Stomach (tissue), 9 donors: ENCODE results near the gene CBL. TPM values are rescaled to one million over a fixed set of nuclear protein-coding genes. Genes with fewer than 3 reads are reported as not detected.

Experiments used
- DNase-seq, 2 donors: peaks; one replicate each; pipeline versions ENCODE4 v3.0.0 to v3.0.0-alpha.2; 2013 to 2019
- H3K27ac ChIP-seq, 5 donors: fragments of 200-600 bp in 4 of 5; sonication (generic) in 4 of 5; one replicate each; pipeline ENCODE4 v1.5.1; 2013 to 2019; ENCODE audit warnings: mild to moderate bottlenecking in 1 of 5, moderate library complexity in 1 of 5
- H3K27me3 ChIP-seq, 3 donors: fragments of 200-600 bp; sonication (generic); one replicate each; pipeline ENCODE4 v1.5.1; 2017 to 2019; ENCODE audit warnings: mixed run types in 1 of 3
- H3K36me3 ChIP-seq, 4 donors: fragments of 200-600 bp; sonication (generic); 1 replicate in 3 of 4; 2 replicates in 1 of 4; pipeline ENCODE4 v1.5.1; 2016 to 2019
- H3K4me1 ChIP-seq, 4 donors: fragments of 200-600 bp; sonication (generic); one replicate each; pipeline ENCODE4 v1.5.1; 2016 to 2019
- H3K4me3 ChIP-seq, 4 donors: fragments of 200-600 bp; sonication (generic) in 3 of 4; one replicate each; pipeline ENCODE4 v1.5.1; 2016 to 2019; ENCODE audit warnings: mild to moderate bottlenecking in 1 of 4
- H3K9me3 ChIP-seq, 4 donors: fragments of 200-600 bp; sonication (generic); one replicate each; pipeline ENCODE4 v1.5.1; 2016 to 2019
- EP300 ChIP-seq: sonication (generic); formaldehyde crosslinking; IDR thresholded peaks from one replicate; pipeline ENCODE4 v1.6.1; 2017; ENCODE audit warnings: antibody characterized with exemption
- POLR2A ChIP-seq, 4 donors: fragments of 450-650 bp; IDR thresholded peaks; one replicate each; pipeline ENCODE4 v1.6.1; 2016; ENCODE audit warnings: antibody characterized with exemption in 4 of 4, control low read depth in 2 of 4, mild to moderate bottlenecking in 1 of 4, moderate library complexity in 1 of 4
- POLR2AphosphoS5 ChIP-seq, 3 donors: sonication (generic); formaldehyde crosslinking; IDR thresholded peaks; one replicate each; pipeline ENCODE4 v1.6.1; 2016; ENCODE audit warnings: antibody characterized with exemption in 3 of 3
- WGBS, 5 donors: extraction: QIAGEN DNeasy Blood & Tissue Kit in 3 of 5; methylation state at CpG; one replicate each; pipeline versions ENCODE4 v1.1.5 to v1.1.7; 2013 to 2018; 5-methylcytosine and 5-hydroxymethylcytosine counted together
- intact Hi-C: fragments of 100-400 bp; cut with DNase I; formaldehyde crosslinking; loops from one replicate; pipeline ENCODE4 v1.15.1; 2023; ENCODE audit warnings: low total_unique reads
- polyA plus RNA-seq, 3 donors: library from polyadenylated mRNA; stranded (reverse); fragments of 200-250 nt; gene quantifications; one replicate each; pipeline ENCODE4 v1.2.3, GENCODE V29; 2013
- total RNA-seq, 5 donors: library from RNA; depleted of rRNA; stranded (reverse); fragments of >200 nt; gene quantifications; one replicate each; pipeline versions ENCODE4 v1.1.0 to v1.2.3, GENCODE V29; 2014 to 2016
- TF ChIP-seq, protein P1 (sequence below), 7 experiments: fragments of 450-650 bp in 4 of 7; fragments of 200-600 bp in 3 of 7; sonication (generic) in 3 of 7; IDR thresholded peaks; one replicate each; pipeline ENCODE4 v1.5.1; 2016 to 2019; ENCODE audit warnings: antibody characterized with exemption in 7 of 7, control low read depth in 2 of 7, mild to moderate bottlenecking in 1 of 7
- donor health status: healthy with polysubstance abuse.
- donor health status: Bipolar disorder and iron deficiency.
- donor health status: healthy.

The CBL gene
- total and polyA plus RNA-seq, 8 donors: 1.4 to 13.8 (median 7.9) TPM

DNA sequence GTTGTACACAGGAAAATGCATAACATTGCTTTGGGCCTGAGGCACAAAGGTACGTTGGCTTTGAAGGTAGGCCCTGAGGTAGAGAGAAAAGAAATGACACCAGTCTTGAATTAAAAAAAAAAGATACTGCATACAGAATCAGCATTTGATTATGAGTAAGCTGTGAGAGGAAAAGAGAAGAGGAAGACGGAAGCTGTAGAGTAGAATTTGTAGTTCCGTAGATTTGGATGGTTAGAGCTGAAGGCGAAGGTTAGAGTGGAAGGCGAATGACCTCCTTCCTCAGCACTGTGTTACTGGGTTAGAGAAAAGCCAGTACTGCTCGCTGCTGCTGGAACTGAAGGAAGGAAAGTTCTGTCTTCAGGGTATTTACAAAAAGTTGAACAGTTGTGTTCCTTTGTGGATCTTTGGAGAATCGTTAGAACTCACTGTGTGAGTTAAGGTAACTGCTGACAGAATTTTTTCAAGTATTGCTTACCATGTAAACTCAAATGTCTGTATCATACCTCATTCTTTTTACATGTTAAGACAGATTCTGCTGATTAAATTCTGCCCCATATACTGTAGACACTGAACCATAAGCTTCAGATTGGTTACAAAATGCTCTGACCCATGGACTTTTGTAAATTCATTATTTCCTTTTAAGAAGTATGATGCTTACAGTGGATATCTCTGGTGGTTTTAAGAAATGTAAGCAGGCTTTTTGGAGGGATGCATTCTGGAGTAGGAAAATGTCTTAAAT is 60.5 kb downstream of the CBL start:
- Histone ChIP-seq H3K9me3 (no peaks in the 10 kb centered on the region), H3K27me3 (no peaks in the 10 kb centered on the region), H3K4me3 (no peak overlapping the region), H3K4me1 (peaks cover 0 to 33% (median 18%) of the 10 kb centered on the region in 4 donors), H3K27ac (no peak overlapping the region), H3K36me3 (peaks cover 0 to 2% (median 0%) of the 10 kb centered on the region in 4 donors)
- TF ChIP-seq, protein P1, sequence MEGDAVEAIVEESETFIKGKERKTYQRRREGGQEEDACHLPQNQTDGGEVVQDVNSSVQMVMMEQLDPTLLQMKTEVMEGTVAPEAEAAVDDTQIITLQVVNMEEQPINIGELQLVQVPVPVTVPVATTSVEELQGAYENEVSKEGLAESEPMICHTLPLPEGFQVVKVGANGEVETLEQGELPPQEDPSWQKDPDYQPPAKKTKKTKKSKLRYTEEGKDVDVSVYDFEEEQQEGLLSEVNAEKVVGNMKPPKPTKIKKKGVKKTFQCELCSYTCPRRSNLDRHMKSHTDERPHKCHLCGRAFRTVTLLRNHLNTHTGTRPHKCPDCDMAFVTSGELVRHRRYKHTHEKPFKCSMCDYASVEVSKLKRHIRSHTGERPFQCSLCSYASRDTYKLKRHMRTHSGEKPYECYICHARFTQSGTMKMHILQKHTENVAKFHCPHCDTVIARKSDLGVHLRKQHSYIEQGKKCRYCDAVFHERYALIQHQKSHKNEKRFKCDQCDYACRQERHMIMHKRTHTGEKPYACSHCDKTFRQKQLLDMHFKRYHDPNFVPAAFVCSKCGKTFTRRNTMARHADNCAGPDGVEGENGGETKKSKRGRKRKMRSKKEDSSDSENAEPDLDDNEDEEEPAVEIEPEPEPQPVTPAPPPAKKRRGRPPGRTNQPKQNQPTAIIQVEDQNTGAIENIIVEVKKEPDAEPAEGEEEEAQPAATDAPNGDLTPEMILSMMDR (IDR thresholded peaks at IDR 0.05): no peak
- TF ChIP-seq EP300 (no peak), POLR2AphosphoS5 (IDR thresholded peaks at IDR 0.05) (no peak)
- no peak for DNase-seq
- intact Hi-C loops: no loop called here
- 79 to 84% (median 81%) methylated on average over 7 of the region's 7 CpGs for WGBS, 5 donors

DNA sequence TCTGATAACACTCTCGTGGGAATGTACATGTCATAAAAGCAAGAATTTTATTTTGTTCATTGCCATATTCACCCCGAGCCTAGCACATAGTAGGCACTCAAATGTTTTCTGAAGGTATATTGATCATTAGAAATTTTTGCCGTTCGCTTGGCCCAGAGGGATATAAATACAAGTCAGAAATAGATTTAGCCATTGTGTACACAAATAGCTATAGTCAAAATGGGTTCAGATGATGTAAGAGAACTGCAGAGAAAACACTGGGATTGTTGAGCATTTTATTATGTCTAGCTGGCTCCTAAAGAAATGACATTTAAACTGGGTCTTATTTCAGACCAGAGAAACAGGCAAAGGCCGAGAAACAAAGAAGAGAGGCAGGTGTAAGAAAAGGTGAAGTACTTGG is 61.5 kb downstream of the CBL start:
- H3K27ac ChIP-seq: no peak overlapping the region
- TF ChIP-seq POLR2AphosphoS5 (IDR thresholded peaks at IDR 0.05) (no peak), POLR2A (IDR thresholded peaks at IDR 0.05) (no peak), EP300 (no peak)
- TF ChIP-seq, protein P1 (IDR thresholded peaks at IDR 0.05): no peak
- peaks cover 3 to 12% (median 8%) of the 10 kb centered on the region in 4 donors for H3K36me3 ChIP-seq
- H3K4me3 ChIP-seq: no peak overlapping the region
- H3K27me3 ChIP-seq: no peaks in the 10 kb centered on the region
- H3K9me3 ChIP-seq: no peaks in the 10 kb centered on the region
- peaks cover 0 to 29% (median 16%) of the 10 kb centered on the region in 4 donors for H3K4me1 ChIP-seq
- WGBS, 5 donors: 81 to 90% (median 84%) methylated on average over 5 of the region's 5 CpGs
- DNase-seq: no peak
- intact Hi-C loops: no loop called here

DNA sequence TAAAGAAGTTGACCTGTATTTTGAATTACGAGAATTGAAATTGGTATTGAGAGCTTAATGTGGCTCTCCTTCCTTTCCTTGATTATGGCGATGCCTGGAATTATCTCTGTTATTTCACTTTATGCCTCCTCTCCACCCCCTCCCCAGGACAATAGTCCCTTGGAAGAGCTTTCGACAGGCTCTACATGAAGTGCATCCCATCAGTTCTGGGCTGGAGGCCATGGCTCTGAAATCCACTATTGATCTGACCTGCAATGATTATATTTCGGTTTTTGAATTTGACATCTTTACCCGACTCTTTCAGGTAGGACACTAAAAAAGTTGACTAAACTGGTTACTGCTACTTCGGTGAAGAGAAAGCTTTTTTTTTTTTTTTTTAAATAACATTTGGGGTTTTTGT is 67.6 kb downstream of the CBL start:
- Histone ChIP-seq H3K4me1 (peaks cover 0 to 1% (median 0%) of the 10 kb centered on the region in 4 donors), H3K4me3 (no peak overlapping the region), H3K36me3 (peaks cover 17 to 71% (median 66%) of the 10 kb centered on the region in 4 donors), H3K27me3 (no peaks in the 10 kb centered on the region), H3K9me3 (no peaks in the 10 kb centered on the region), H3K27ac (no peak overlapping the region)
- intact Hi-C loops: no loop called here
- TF ChIP-seq EP300: no peak
- TF ChIP-seq, protein P1 (IDR thresholded peaks at IDR 0.05): no peak
- TF ChIP-seq POLR2AphosphoS5 (IDR thresholded peaks at IDR 0.05): no peak
- no peak for TF ChIP-seq POLR2A (IDR thresholded peaks at IDR 0.05)
- 91 to 99% (median 97%) methylated on average over 6 of the region's 6 CpGs for WGBS, 5 donors
- DNase-seq: no peak

DNA sequence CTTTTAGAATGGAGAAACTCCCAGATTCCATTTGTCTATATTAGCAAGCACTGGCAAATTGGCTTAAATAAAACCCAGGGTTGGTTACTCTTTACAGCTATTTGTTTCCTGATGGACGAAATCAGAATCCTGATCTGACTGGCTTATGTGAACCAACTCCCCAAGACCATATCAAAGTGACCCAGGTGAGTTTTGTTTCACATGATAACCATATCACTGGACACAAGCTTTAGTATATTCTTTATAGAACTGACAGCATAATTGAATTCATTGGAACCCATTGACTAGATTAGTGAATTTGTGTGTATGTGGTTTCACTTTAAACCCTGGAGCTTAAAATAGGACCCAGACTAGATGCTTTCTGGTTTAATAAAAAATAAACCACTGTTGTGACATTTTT is 71.5 kb downstream of the CBL start:
- DNase-seq: no peak
- no peaks in the 10 kb centered on the region for H3K27me3 ChIP-seq
- no peak overlapping the region for H3K27ac ChIP-seq
- TF ChIP-seq POLR2A (IDR thresholded peaks at IDR 0.05) (no peak), POLR2AphosphoS5 (IDR thresholded peaks at IDR 0.05) (no peak)
- H3K9me3 ChIP-seq: no peaks in the 10 kb centered on the region
- intact Hi-C loops: no loop called here
- peaks cover 14 to 97% (median 71%) of the 10 kb centered on the region in 4 donors for H3K36me3 ChIP-seq
- 86 to 91% (median 88%) methylated on average over 1 of the region's 1 CpG for WGBS, 5 donors
- H3K4me1 ChIP-seq: no peaks in the 10 kb centered on the region
- no peak overlapping the region for H3K4me3 ChIP-seq

DNA sequence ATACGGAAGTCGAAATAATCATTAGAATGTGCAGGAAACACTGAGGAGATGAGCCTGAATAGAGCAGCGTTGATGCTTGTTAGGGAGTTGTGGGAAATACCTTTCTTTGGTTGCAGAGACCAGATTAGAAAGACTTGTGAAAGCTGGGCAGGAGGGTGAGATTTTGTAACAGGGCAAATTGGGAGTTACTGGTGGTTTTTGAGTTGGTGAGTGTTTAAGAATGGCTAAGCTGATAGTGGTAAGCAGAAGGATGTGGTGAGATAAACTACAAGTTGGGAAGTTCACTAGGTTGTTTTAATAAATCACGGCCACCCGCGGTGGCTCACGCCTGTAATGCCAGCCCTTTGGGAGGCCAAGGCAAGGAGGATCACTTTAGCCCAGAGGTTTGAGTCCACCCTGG is 76.4 kb downstream of the CBL start:
- intact Hi-C loops: no loop called here
- TF ChIP-seq POLR2A (IDR thresholded peaks at IDR 0.05) (no peak), POLR2AphosphoS5 (IDR thresholded peaks at IDR 0.05) (no peak), EP300 (no peak)
- TF ChIP-seq, protein P1 (IDR thresholded peaks at IDR 0.05): no peak
- Histone ChIP-seq H3K27me3 (no peaks in the 10 kb centered on the region), H3K9me3 (no peaks in the 10 kb centered on the region), H3K27ac (no peak overlapping the region), H3K4me3 (no peak overlapping the region), H3K36me3 (peaks cover 16 to 78% (median 52%) of the 10 kb centered on the region in 4 donors), H3K4me1 (peaks cover 0 to 10% (median 6%) of the 10 kb centered on the region in 4 donors)
- DNase-seq: no peak
- 82 to 95% (median 85%) methylated on average over 7 of the region's 7 CpGs for WGBS, 5 donors
